ENCODE measurements around the gene SPTBN1. TPM values are rescaled to one million over a fixed set of nuclear protein-coding genes. Genes with fewer than 3 reads are reported as not detected.

SPTBN1 gene
- total RNA-seq, 4 donors from 2014 or later: 353 to 606 (median 498) TPM

- 90% methylated on average over 8 of the region's 30 CpGs; no CpG with 5 or more reads in 1 of the 2 donors for WGBS, 2 donors (ENCODE audit: low coverage in 1 of 2)
- H3K9me3 ChIP-seq: no peaks in the 10 kb centered on the region
- no peak for TF ChIP-seq POLR2AphosphoS5 (IDR thresholded peaks at IDR 0.05)
- no peak for TF ChIP-seq POLR2A (IDR thresholded peaks at IDR 0.05)
- no peak for TF ChIP-seq EP300 (IDR thresholded peaks at IDR 0.05)
- no peak for TF ChIP-seq CTCF (IDR thresholded peaks at IDR 0.05)
- H3K27ac ChIP-seq: peak overlapping the region in 2 of 4 donors; percentile 60 to 62
- peaks cover 6 to 100% of the 10 kb centered on the region in 2 donors for H3K36me3 ChIP-seq
- peaks cover 0 to 74% (median 19%) of the 10 kb centered on the region in 3 donors for H3K4me1 ChIP-seq
- no peak for ATAC-seq
- no peaks in the 10 kb centered on the region for H3K27me3 ChIP-seq
- H3K4me3 ChIP-seq: no peak overlapping the region
Observed at GRCh38 chr2:54628957-54629356, 172.8 kb downstream of the SPTBN1 start.

GRCh38 chr2:54629390-54629789 lies 173.3 kb downstream of the SPTBN1 start:
- TF ChIP-seq POLR2A (IDR thresholded peaks at IDR 0.05) (no peak), POLR2AphosphoS5 (IDR thresholded peaks at IDR 0.05) (no peak)
- Histone ChIP-seq H3K27ac (peak overlapping the region in 3 of 4 donors; percentile 21 to 62 (median 60)), H3K4me3 (no peak overlapping the region), H3K36me3 (peaks cover 6 to 100% of the 10 kb centered on the region in 2 donors), H3K4me1 (peaks cover 0 to 74% (median 24%) of the 10 kb centered on the region in 3 donors), H3K9me3 (no peaks in the 10 kb centered on the region), H3K27me3 (no peaks in the 10 kb centered on the region)
- ATAC-seq: no peak
- WGBS, 2 donors (ENCODE audit: low coverage in 1 of 2): 93 to 95% methylated on average over 10 to 14 of the region's 20 CpGs

GRCh38 chr2:54629914-54630857 lies 174.1 kb downstream of the SPTBN1 start:
- Histone ChIP-seq H3K36me3 (peaks cover 6 to 98% of the 10 kb centered on the region in 2 donors), H3K27me3 (no peaks in the 10 kb centered on the region), H3K4me1 (peaks cover 0 to 74% (median 27%) of the 10 kb centered on the region in 3 donors), H3K4me3 (no peak overlapping the region), H3K9me3 (no peaks in the 10 kb centered on the region), H3K27ac (peak overlapping the region in 3 of 4 donors; percentile 21 to 62 (median 60))
- ATAC-seq: peak; percentile 63
- no peak for TF ChIP-seq POLR2A (IDR thresholded peaks at IDR 0.05)
- no peak for TF ChIP-seq CTCF (IDR thresholded peaks at IDR 0.05)
- peak; percentile 54 for TF ChIP-seq POLR2AphosphoS5 (IDR thresholded peaks at IDR 0.05)
- WGBS, 2 donors (ENCODE audit: low coverage in 1 of 2): 28 to 39% methylated on average over 2 to 7 of the region's 11 CpGs

DNA sequence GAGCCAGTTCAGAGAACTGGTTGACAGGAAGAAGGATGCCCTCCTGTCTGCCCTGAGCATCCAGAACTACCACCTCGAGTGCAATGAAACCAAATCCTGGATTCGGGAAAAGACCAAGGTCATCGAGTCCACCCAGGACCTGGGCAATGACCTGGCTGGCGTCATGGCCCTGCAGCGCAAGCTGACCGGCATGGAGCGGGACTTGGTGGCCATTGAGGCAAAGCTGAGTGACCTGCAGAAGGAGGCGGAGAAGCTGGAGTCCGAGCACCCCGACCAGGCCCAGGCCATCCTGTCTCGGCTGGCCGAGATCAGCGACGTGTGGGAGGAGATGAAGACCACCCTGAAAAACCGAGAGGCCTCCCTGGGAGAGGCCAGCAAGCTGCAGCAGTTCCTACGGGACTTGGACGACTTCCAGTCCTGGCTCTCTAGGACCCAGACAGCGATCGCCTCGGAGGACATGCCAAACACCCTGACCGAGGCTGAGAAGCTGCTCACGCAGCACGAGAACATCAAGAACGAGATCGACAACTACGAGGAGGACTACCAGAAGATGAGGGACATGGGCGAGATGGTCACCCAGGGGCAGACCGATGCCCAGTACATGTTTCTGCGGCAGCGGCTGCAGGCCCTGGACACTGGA lies 174.9 kb downstream of the SPTBN1 start:
- no CpG with 5 or more reads among the region's 30 CpGs for WGBS, 2 donors (ENCODE audit: low coverage in 1 of 2)
- ATAC-seq: no peak
- no peaks in the 10 kb centered on the region for H3K9me3 ChIP-seq
- H3K27me3 ChIP-seq: no peaks in the 10 kb centered on the region
- H3K4me1 ChIP-seq: peaks cover 0 to 77% (median 33%) of the 10 kb centered on the region in 3 donors
- no peak overlapping the region for H3K4me3 ChIP-seq
- no peak for TF ChIP-seq POLR2AphosphoS5 (IDR thresholded peaks at IDR 0.05)
- no peak for TF ChIP-seq CTCF (IDR thresholded peaks at IDR 0.05)
- no peak for TF ChIP-seq EP300 (IDR thresholded peaks at IDR 0.05)
- TF ChIP-seq POLR2A (IDR thresholded peaks at IDR 0.05): no peak
- peaks cover 3 to 90% of the 10 kb centered on the region in 2 donors for H3K36me3 ChIP-seq
- H3K27ac ChIP-seq: peak overlapping the region in 3 of 4 donors; percentile 21 to 62 (median 60)

GRCh38 chr2:54631755-54632154 lies 175.6 kb downstream of the SPTBN1 start:
- no peaks in the 10 kb centered on the region for H3K9me3 ChIP-seq
- peak overlapping the region in 3 of 4 donors; percentile 21 to 62 (median 60) for H3K27ac ChIP-seq
- ATAC-seq: no peak
- no peaks in the 10 kb centered on the region for H3K27me3 ChIP-seq
- H3K4me1 ChIP-seq: peaks cover 7 to 77% (median 41%) of the 10 kb centered on the region in 3 donors
- H3K36me3 ChIP-seq: peaks cover 0 to 82% of the 10 kb centered on the region in 2 donors
- WGBS, 2 donors (ENCODE audit: low coverage in 1 of 2): 52 to 83% methylated on average over 2 of the region's 4 CpGs
- TF ChIP-seq CTCF (IDR thresholded peaks at IDR 0.05): no peak
- TF ChIP-seq EP300 (IDR thresholded peaks at IDR 0.05): no peak
- no peak for TF ChIP-seq POLR2AphosphoS5 (IDR thresholded peaks at IDR 0.05)
- TF ChIP-seq POLR2A (IDR thresholded peaks at IDR 0.05): no peak
- no peak overlapping the region for H3K4me3 ChIP-seq

Measured in gastroesophageal sphincter (tissue), 4 donors.